Measurements from ENCODE around the gene FAM83C.
"Not testable (repeated sequence)": the region's sequence is repeated elsewhere in the genome, so short reads cannot be mapped to it uniquely, and the experiment has no call there.

Gene FAM83C

GRCh38 chr20:35326021-35326739 lies 34.0 kb upstream of the FAM83C start:
- ATAC-seq (peak; percentile 60), DNase-seq (no peak)
- peak overlapping the region; percentile 37 for H3K27ac Mint-ChIP-seq
- H3K36me3 Mint-ChIP-seq (ENCODE audit: low read depth) = peaks cover 17% of the 10 kb centered on the region
- H3K4me3 Mint-ChIP-seq = peak overlapping the region; percentile 24
- no peaks in the 10 kb centered on the region for H3K27me3 Mint-ChIP-seq
- no peaks in the 10 kb centered on the region for H3K9me3 Mint-ChIP-seq
- peaks cover 59% of the 10 kb centered on the region for H3K4me1 Mint-ChIP-seq

- DNase-seq = no peak
- H3K4me1 Mint-ChIP-seq = peaks cover 54% of the 10 kb centered on the region
Observed at GRCh38 chr20:35325401-35325800, 33.2 kb upstream of the FAM83C start.

DNA sequence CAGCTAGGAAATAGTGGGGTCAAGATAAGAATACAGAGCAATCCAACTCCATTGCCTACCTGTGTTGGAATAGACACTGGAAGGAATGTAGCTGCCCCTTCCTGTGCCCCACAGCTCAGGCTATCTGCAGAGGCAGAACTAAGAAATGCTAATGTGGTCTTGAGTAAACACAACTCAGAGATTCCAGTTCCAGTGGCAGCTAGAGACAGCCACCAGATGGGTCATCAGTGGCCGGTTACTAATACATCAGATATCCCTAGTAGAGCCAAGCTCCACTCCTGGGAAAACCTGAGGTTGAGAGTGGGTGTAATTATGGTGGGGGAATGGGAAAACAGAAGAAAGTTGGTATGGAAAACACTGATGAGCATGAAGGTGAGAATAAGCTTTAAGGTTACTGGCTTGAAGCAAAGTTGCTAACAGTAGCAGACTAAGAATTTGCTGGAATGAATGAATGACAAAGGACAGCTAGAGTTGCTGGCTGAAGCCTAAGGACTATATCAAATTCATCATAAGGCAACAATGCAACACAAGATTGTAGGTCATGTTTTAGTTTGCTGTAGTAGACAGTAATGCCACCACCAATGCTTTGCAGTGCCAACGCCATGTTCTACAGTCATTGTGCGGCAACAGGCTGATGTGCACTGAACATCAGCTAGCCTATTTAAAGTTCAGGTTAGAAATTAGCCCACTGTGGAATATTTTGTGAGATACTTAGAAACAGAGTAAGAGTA lies 28.3 kb upstream of the FAM83C start:
- H3K27me3 Mint-ChIP-seq = no peaks in the 10 kb centered on the region
- H3K27ac Mint-ChIP-seq = no peak overlapping the region
- ATAC-seq (no peak), DNase-seq (no peak)
- no peaks in the 10 kb centered on the region for H3K9me3 Mint-ChIP-seq
- peaks cover 24% of the 10 kb centered on the region for H3K4me1 Mint-ChIP-seq
- H3K36me3 Mint-ChIP-seq (ENCODE audit: low read depth) = peaks cover 10% of the 10 kb centered on the region
- H3K4me3 Mint-ChIP-seq = no peak overlapping the region

More at GRCh38 chr20:35325401-35325800, 33.2 kb upstream of the FAM83C start:
- ATAC-seq = no peak
- Mint-ChIP-seq H3K36me3 (ENCODE audit: low read depth) (peaks cover 17% of the 10 kb centered on the region), H3K27ac (peak overlapping the region; percentile 37), H3K4me3 (no peak overlapping the region), H3K27me3 (no peaks in the 10 kb centered on the region), H3K9me3 (no peaks in the 10 kb centered on the region)

DNA sequence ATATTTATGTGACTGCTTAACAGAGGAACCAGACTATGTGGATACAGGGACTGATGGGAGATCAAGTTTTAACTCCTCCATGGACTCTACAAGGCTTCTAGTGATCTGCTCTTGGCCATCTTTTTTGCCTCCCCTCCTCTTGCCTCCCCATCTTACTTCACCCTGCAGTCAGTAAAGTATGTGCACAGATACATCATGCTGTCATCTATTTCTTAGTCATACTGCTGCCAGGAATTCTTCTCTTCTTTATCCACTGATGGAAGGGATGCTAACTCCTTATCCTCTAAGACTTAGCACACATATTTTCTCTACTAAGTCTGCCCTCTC lies 27.6 kb upstream of the FAM83C start:
- H3K36me3 Mint-ChIP-seq (ENCODE audit: low read depth) = peaks cover 5% of the 10 kb centered on the region
- H3K27me3 Mint-ChIP-seq = no peaks in the 10 kb centered on the region
- H3K9me3 Mint-ChIP-seq = no peaks in the 10 kb centered on the region
- peaks cover 27% of the 10 kb centered on the region for H3K4me1 Mint-ChIP-seq
- ATAC-seq = no peak
- H3K4me3 Mint-ChIP-seq = no peak overlapping the region
- no peak overlapping the region for H3K27ac Mint-ChIP-seq
- DNase-seq = no peak

GRCh38 chr20:35319192-35319870 lies 27.1 kb upstream of the FAM83C start:
- Mint-ChIP-seq H3K9me3 (no peaks in the 10 kb centered on the region), H3K4me3 (no peak overlapping the region), H3K36me3 (ENCODE audit: low read depth) (peaks cover 5% of the 10 kb centered on the region), H3K27me3 (no peaks in the 10 kb centered on the region), H3K4me1 (peaks cover 32% of the 10 kb centered on the region), H3K27ac (no peak overlapping the region)
- ATAC-seq (no peak), DNase-seq (no peak)

DNA sequence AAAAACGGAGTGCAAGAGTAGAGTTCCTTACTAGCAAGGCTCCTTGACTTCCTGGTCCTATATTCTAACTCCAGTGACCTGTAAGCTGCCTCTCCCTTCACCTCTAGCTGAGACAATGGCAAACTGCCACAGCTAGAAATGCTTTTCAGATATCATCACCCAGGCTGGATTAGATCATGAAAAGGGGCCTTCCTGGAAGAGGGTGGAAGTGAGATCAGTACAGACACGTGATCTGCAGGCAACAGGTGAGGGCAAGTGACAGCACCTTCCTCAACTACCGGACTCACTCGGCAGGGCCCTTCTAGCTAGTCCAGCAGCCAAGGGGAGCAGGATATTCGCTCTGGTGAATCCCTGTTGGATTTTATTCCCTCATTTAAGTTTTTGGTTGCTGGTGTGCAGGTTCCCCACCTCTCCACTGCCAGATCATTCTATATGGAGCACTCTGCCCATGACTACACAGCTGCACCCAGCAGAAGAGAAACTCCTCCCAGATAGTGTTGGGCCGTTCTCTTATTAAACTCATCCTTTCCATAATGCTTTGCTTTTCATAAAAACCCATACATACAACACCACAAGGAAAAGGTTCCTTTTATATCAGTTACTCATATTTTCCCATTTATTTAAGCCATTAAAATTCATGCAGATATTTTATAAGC lies 26.4 kb upstream of the FAM83C start:
- DNase-seq (no peak), ATAC-seq (peak; percentile 52)
- peaks cover 7% of the 10 kb centered on the region for H3K36me3 Mint-ChIP-seq (ENCODE audit: low read depth)
- H3K4me3 Mint-ChIP-seq = no peak overlapping the region
- peak overlapping the region; percentile 43 for H3K27ac Mint-ChIP-seq
- peaks cover 37% of the 10 kb centered on the region for H3K4me1 Mint-ChIP-seq
- H3K9me3 Mint-ChIP-seq = no peaks in the 10 kb centered on the region
- no peaks in the 10 kb centered on the region for H3K27me3 Mint-ChIP-seq

DNA sequence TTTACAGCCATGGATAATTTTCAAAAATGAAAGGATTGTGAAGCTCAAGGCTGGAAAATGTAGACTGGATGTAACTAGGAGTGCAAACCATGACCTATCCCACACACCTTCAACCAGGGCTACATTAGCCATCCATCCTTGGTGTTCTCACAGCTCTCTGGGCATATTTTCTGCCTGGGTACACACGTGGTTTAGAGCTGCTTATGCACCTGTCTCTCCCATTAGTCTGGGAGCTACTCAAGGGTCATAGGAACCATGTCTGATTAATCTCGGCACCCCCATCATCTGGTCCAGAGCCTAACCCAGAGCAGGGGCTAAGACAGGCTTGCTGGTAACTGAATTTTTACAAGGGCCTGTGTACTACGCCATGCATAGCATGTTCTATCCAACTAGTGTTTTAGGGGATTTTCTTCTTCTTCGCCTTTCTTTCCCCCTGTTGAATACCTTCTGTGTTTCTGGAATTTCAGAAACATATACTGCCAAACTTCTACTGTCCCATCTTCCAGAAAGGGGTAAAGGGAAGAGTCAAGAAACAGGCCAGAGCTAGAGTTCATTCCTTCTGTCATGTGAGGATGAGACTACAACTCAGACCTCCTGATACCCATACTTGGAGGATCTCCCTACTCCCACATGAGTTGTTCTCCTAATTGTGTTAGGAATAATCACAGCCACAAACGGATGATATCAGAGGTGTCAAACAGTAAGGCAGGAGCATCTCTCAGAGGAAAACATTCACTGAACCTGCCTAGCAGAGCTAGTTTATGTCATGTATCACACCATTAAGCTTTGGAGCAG lies 25.4 kb upstream of the FAM83C start:
- H3K4me3 Mint-ChIP-seq = no peak overlapping the region
- peaks cover 32% of the 10 kb centered on the region for H3K4me1 Mint-ChIP-seq
- H3K27ac Mint-ChIP-seq = no peak overlapping the region
- ATAC-seq = no peak
- H3K9me3 Mint-ChIP-seq = no peaks in the 10 kb centered on the region
- DNase-seq = no peak
- H3K36me3 Mint-ChIP-seq (ENCODE audit: low read depth) = peaks cover 9% of the 10 kb centered on the region
- H3K27me3 Mint-ChIP-seq = no peaks in the 10 kb centered on the region

GRCh38 chr20:35316086-35316485 lies 23.9 kb upstream of the FAM83C start:
- no peaks in the 10 kb centered on the region for H3K27me3 Mint-ChIP-seq
- no peak overlapping the region for H3K4me3 Mint-ChIP-seq
- no peak for DNase-seq
- H3K9me3 Mint-ChIP-seq = no peaks in the 10 kb centered on the region
- no peak overlapping the region for H3K27ac Mint-ChIP-seq
- ATAC-seq = no peak
- H3K36me3 Mint-ChIP-seq (ENCODE audit: low read depth) = peaks cover 13% of the 10 kb centered on the region
- H3K4me1 Mint-ChIP-seq = peaks cover 46% of the 10 kb centered on the region

DNA sequence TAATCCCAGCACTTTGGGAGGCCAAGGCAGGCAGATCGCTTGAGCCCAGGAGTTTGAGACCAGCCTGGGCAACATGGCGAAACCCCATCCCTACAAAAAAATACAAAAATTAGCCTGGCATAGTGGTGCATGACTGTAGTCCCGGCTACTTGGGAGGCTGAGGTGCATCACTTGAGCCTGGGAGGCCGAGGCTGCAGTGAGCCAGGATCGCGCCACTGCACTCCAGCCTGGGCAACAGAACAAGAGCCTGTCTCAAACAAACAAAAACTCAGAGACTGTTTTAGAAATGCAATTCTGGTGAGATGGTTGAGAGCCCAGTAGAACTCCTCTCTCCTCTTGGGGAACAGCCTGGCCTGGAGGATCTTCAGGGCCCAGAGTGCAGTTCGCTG lies 23.4 kb upstream of the FAM83C start:
- not testable (repeated sequence) for DNase-seq, H3K27me3 Mint-ChIP-seq, H3K9me3 Mint-ChIP-seq, H3K4me3 Mint-ChIP-seq, ATAC-seq, H3K27ac Mint-ChIP-seq
- Mint-ChIP-seq H3K4me1 (peaks cover 49% of the 10 kb centered on the region), H3K36me3 (ENCODE audit: low read depth) (peaks cover 11% of the 10 kb centered on the region)

- H3K4me1 Mint-ChIP-seq = peaks cover 49% of the 10 kb centered on the region
- no peaks in the 10 kb centered on the region for H3K9me3 Mint-ChIP-seq
- DNase-seq (no peak), ATAC-seq (no peak)
- peaks cover 12% of the 10 kb centered on the region for H3K36me3 Mint-ChIP-seq (ENCODE audit: low read depth)
- no peak overlapping the region for H3K4me3 Mint-ChIP-seq
- peak overlapping the region; percentile 44 for H3K27ac Mint-ChIP-seq
- no peaks in the 10 kb centered on the region for H3K27me3 Mint-ChIP-seq
Observed at GRCh38 chr20:35314816-35315631, 22.8 kb upstream of the FAM83C start.

DNA sequence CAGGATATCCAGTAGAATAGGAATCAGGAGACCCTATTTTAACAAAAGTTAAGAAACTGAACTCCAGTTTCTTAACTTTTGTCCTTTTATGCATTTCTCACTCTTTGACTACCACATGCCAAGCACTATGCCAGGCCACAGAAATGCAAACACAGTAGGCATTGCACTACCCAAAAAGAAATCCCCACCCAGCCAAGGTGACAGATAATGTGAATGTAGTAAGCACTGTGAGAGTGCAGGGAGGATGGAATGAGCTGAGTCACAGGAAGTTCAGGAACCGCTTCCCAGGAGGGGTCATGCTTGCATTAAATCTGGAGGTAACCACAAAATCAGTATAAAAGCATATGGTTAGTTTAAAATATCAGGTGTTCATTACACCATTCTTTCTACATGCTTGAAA lies 20.1 kb upstream of the FAM83C start:
- H3K9me3 Mint-ChIP-seq = no peaks in the 10 kb centered on the region
- ATAC-seq (peak; percentile 84), DNase-seq (no peak)
- H3K27me3 Mint-ChIP-seq = no peaks in the 10 kb centered on the region
- peak overlapping the region; percentile 50 for H3K27ac Mint-ChIP-seq
- H3K4me1 Mint-ChIP-seq = peaks cover 44% of the 10 kb centered on the region
- no peak overlapping the region for H3K4me3 Mint-ChIP-seq
- peaks cover 15% of the 10 kb centered on the region for H3K36me3 Mint-ChIP-seq (ENCODE audit: low read depth)

- H3K36me3 Mint-ChIP-seq (ENCODE audit: low read depth) = peaks cover 15% of the 10 kb centered on the region
- H3K9me3 Mint-ChIP-seq = no peaks in the 10 kb centered on the region
- ATAC-seq (no peak), DNase-seq (no peak)
- H3K4me1 Mint-ChIP-seq = peaks cover 48% of the 10 kb centered on the region
- H3K27ac Mint-ChIP-seq = peak overlapping the region; percentile 50
- H3K4me3 Mint-ChIP-seq = no peak overlapping the region
- H3K27me3 Mint-ChIP-seq = no peaks in the 10 kb centered on the region
Observed at GRCh38 chr20:35311822-35312221, 19.6 kb upstream of the FAM83C start.

DNA sequence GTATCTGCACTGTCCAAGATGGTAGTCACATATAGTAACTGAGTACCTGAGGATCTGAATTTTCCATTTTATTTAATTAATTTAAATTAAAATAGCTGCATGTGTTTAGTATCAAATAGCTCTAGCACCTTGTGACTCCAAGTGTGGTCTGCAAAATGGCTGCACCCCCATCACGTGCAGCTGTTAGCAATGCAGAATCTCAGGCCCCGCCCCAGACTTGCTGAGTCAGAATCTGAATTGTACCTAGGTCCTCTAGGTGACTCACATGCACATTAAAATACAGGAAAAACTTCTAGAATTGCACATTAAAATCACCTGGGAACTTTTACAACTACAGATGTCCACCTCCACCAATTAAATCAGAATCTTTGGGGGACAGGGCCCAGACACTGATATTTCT lies 19.2 kb upstream of the FAM83C start:
- Mint-ChIP-seq H3K27me3 (no peaks in the 10 kb centered on the region), H3K36me3 (ENCODE audit: low read depth) (peaks cover 15% of the 10 kb centered on the region), H3K27ac (peak overlapping the region; percentile 50), H3K4me1 (peaks cover 52% of the 10 kb centered on the region), H3K9me3 (no peaks in the 10 kb centered on the region), H3K4me3 (no peak overlapping the region)
- ATAC-seq (peak; percentile 65), DNase-seq (peak; percentile 77)
